K562 (cell line): ENCODE results near the gene DYNLT4. TPM values are rescaled to one million over a fixed set of nuclear protein-coding genes. Genes with fewer than 3 reads are reported as not detected.

Source experiments
- ATAC-seq: fragments of 200-7000 bp; cut with Tn5 transposase; 3 replicates; pipeline ENCODE4 v1.9.1; 2020; ENCODE audit warnings: moderate library complexity
- BruUV-seq: library from RNA; stranded (reverse); fragments of 400-500 nt; replicated peaks from 2 replicates; lab custom pipeline; 2021; lab: Mats Ljungman, UMichigan
- CTCF ChIA-PET: fragments of 300-600 bp; formaldehyde crosslinking; extraction: SDS; loops from one replicate; lab custom pipeline; 2021; ENCODE audit warnings: low intra/inter-chr PET ratio; lab: Yijun Ruan, JAX
- POLR2A ChIA-PET: fragments of 300-600, 350-650 bp; sonication (Branson Sonifier 250); formaldehyde crosslinking; extraction: SDS; loops from one replicate; lab custom pipeline; 2021; ENCODE audit warnings: antibody characterized with exemption, inconsistent platforms; lab: Yijun Ruan, JAX
- DNase-seq, 4 experiments: peaks; one replicate each; pipeline versions ENCODE4 v3.0.0 to v3.0.0-alpha.2; 2011 to 2018; ENCODE audit warnings: low spot score in 3 of 4, mixed read lengths in 3 of 4; ENCODE audit errors: extremely low read depth in 1 of 4
- FAIRE-seq: peaks from 2 replicates; lab custom pipeline; 2011; peaks lifted over from hg19 to GRCh38; lab: Jason Lieb, UNC
- H2AFZ ChIP-seq: 2 replicates; pipeline ENCODE4 v1.6.0; 2011; ENCODE audit warnings: low read depth, low read length, control low read depth, inconsistent platforms
- H3K27ac ChIP-seq: fragments of 200-600 bp; 3 replicates; pipeline ENCODE4 v1.8.0; 2011; ENCODE audit warnings: low read depth, mild to moderate bottlenecking, control low read depth, inconsistent platforms, low read length, moderate library complexity, mixed read lengths; ENCODE audit errors: extremely low read depth
- H3K27me3 ChIP-seq, 2 experiments: fragments of 300-600 bp in 1 of 2; 2 replicates in 1 of 2; 3 replicates in 1 of 2; pipeline versions ENCODE4 v1.6.0 to v1.8.0; 2011; ENCODE audit warnings: inconsistent platforms in 2 of 2, low read length in 2 of 2, mild to moderate bottlenecking in 1 of 2, mixed read lengths in 1 of 2, moderate library complexity in 1 of 2; ENCODE audit not compliant: control insufficient read depth in 2 of 2, insufficient read depth in 2 of 2
- H3K36me3 ChIP-seq: fragments of 300-600 bp; 3 replicates; pipeline ENCODE4 v1.8.0; 2011; ENCODE audit warnings: mild to moderate bottlenecking, low read length, inconsistent platforms; ENCODE audit not compliant: control insufficient read depth, insufficient read depth
- H3K4me1 ChIP-seq, 2 experiments: fragments of 200-600 bp in 1 of 2; replicated peaks in 1 of 2; 2 replicates in 1 of 2; 3 replicates in 1 of 2; pipeline versions ENCODE4 v1.5.1 to v1.8.0; 2011; ENCODE audit warnings: inconsistent platforms in 2 of 2, low read length in 2 of 2, mild to moderate bottlenecking in 1 of 2, mixed read lengths in 1 of 2, moderate library complexity in 1 of 2; ENCODE audit not compliant: control insufficient read depth in 2 of 2, insufficient read depth in 2 of 2
- H3K4me2 ChIP-seq: 2 replicates; pipeline ENCODE4 v1.6.1; 2011; ENCODE audit warnings: low read length, control low read depth, inconsistent platforms, mixed read lengths; ENCODE audit not compliant: insufficient read depth
- H3K4me3 ChIP-seq: fragments of 200-600 bp; sonication (generic), shearing (Covaris generic); 2 replicates; pipeline ENCODE4 v1.5.1; 2016; ENCODE audit warnings: control low read depth, inconsistent platforms
- H3K79me2 ChIP-seq: fragments of 200-600 bp; 3 replicates; pipeline ENCODE4 v1.8.0; 2011; ENCODE audit warnings: low read length, inconsistent platforms; ENCODE audit not compliant: control insufficient read depth, insufficient read depth
- H3K9ac ChIP-seq, 2 experiments: 2 replicates each; pipeline versions ENCODE4 v1.6.0 to v1.6.1; 2011; ENCODE audit warnings: low read depth in 2 of 2, low read length in 2 of 2, control low read depth in 1 of 2, inconsistent platforms in 1 of 2, mild to moderate bottlenecking in 1 of 2, mixed read lengths in 1 of 2; ENCODE audit not compliant: insufficient read depth in 1 of 2
- H3K9me1 ChIP-seq: one replicate; pipeline ENCODE4 v1.6.0; 2011; ENCODE audit warnings: inconsistent platforms, mild to moderate bottlenecking, low read length, moderate library complexity; ENCODE audit not compliant: control insufficient read depth, insufficient read depth
- H3K9me3 ChIP-seq: replicated peaks from 2 replicates; pipeline ENCODE4 v1.5.1; 2011; ENCODE audit warnings: low read depth, low read length, inconsistent platforms; ENCODE audit not compliant: control insufficient read depth, insufficient read depth
- H4K20me1 ChIP-seq: replicated peaks from 2 replicates; pipeline ENCODE4 v1.6.1; 2011; ENCODE audit warnings: low read length, inconsistent platforms, mixed read lengths; ENCODE audit not compliant: control insufficient read depth, insufficient read depth
- BCL6 ChIP-seq: fragments of 250-450 bp; sonication (Bioruptor Pico); IDR thresholded peaks from 2 replicates; pipeline ENCODE4 v1.4.0; 2020
- BHLHE40 ChIP-seq: IDR thresholded peaks from 2 replicates; pipeline ENCODE4 v1.6.1; 2011; ENCODE audit warnings: low read length, improper control_type of control experiment
- BRD4 ChIP-seq: fragments of 200-600 bp; sonication (generic); IDR thresholded peaks from 2 replicates; pipeline ENCODE4 v1.6.1; 2017; ENCODE audit warnings: inconsistent platforms
- CBX8 ChIP-seq: fragments of 200-600 bp; sonication (generic); IDR thresholded peaks from 2 replicates; pipeline ENCODE4 v1.6.1; 2012; ENCODE audit warnings: borderline replicate concordance, mixed run types, low read depth, mild to moderate bottlenecking, moderate library complexity, mixed read lengths, low read length, control low read depth, inconsistent platforms; ENCODE audit not compliant: poor library complexity, severe bottlenecking; ENCODE audit errors: extremely low read depth
- CTBP1 ChIP-seq: fragments of 450-650 bp; IDR thresholded peaks from 2 replicates; pipeline ENCODE4 v1.6.1; 2016; ENCODE audit warnings: borderline replicate concordance
- JUN ChIP-seq, 2 experiments: sonication (generic) in 1 of 2; formaldehyde crosslinking in 1 of 2; IDR thresholded peaks; 2 replicates each; pipeline versions ENCODE4 v1.6.1 to v1.8.0; 2012 to 2022; ENCODE audit warnings: borderline replicate concordance in 2 of 2, mild to moderate bottlenecking in 2 of 2, improper control_type of control experiment in 1 of 2, low read depth in 1 of 2, low read length in 1 of 2, missing genetic modification reagents in 1 of 2
- JUNB ChIP-seq: fragments of 450-650 bp; formaldehyde crosslinking; conservative IDR thresholded peaks from 2 replicates; pipeline ENCODE4 v1.4.0; 2020; ENCODE audit warnings: mild to moderate bottlenecking
- NFIC ChIP-seq: fragments of 450-650 bp; IDR thresholded peaks from 2 replicates; pipeline ENCODE4 v1.6.1; 2017; ENCODE audit warnings: mild to moderate bottlenecking, inconsistent platforms
- NR2C1 ChIP-seq, 2 experiments: fragments of 450-650 bp; IDR thresholded peaks; 2 replicates each; pipeline ENCODE4 v1.6.1; 2017; ENCODE audit warnings: mild to moderate bottlenecking in 2 of 2, antibody characterized with exemption in 1 of 2, inconsistent platforms in 1 of 2, missing compliant biosample characterization in 1 of 2, missing genetic modification characterization in 1 of 2
- RBM25 ChIP-seq: fragments of 200-400 bp; formaldehyde crosslinking; IDR thresholded peaks from 2 replicates; pipeline ENCODE4 v1.6.1; 2018; ENCODE audit warnings: low read length, low read depth, moderate library complexity; ENCODE audit not compliant: severe bottlenecking
- RFX1 ChIP-seq: fragments of 450-650 bp; IDR thresholded peaks from 2 replicates; pipeline ENCODE4 v1.6.1; 2016; ENCODE audit warnings: mild to moderate bottlenecking, moderate library complexity
- WHSC1 ChIP-seq: IDR thresholded peaks from one replicate; pipeline ENCODE4 v1.6.1; 2012; ENCODE audit warnings: low read length, control low read depth, inconsistent platforms
- WGBS: fragments of 100-300 bp; shearing (Covaris generic); methylation state at CpG from one replicate; pipeline ENCODE4 v1.1.6; 2016; ENCODE audit warnings: low coverage, mixed read lengths; ENCODE audit not compliant: insufficient coverage; ENCODE audit errors: missing lambda C conversion rate; 5-methylcytosine and 5-hydroxymethylcytosine counted together
- in situ Hi-C: fragments of 300-500 bp; cut with MboI; formaldehyde crosslinking; loops from 4 replicates; pipeline ENCODE4 v1.15.0; 2018; ENCODE audit warnings: inconsistent platforms, mixed read lengths
- intact Hi-C: fragments of 100-400 bp; cut with micrococcal nuclease; formaldehyde crosslinking; loops from 2 replicates; pipeline ENCODE4 v1.14.2; 2022
- polyA plus RNA-seq, 8 experiments: library from polyadenylated mRNA; depleted of rRNA in 4 of 8; stranded (reverse) in 5 of 8; unstranded in 3 of 8; fragments of >200 nt; fragmentation: Nextera tagmentation in 2 of 8; fragmentation: Illumina TruSeq in 1 of 8; extraction: Ambion mirVana in 2 of 8; extraction: Trizol in 1 of 8; gene quantifications; 2 replicates each; pipeline versions ENCODE4 v1.2.1 to v1.2.3, GENCODE V29; 2011 to 2014; ENCODE audit warnings: inconsistent platforms in 1 of 8, missing spikeins in 1 of 8
- total RNA-seq, 7 experiments: library from RNA; depleted of rRNA in 6 of 7; stranded (reverse); fragments of >200 nt in 6 of 7; fragmentation: Illumina TruSeq in 2 of 7; extraction: Trizol in 2 of 7; gene quantifications; 2 replicates each; pipeline versions ENCODE4 v1.2.1 to v1.2.3, GENCODE V29; 2011 to 2021; ENCODE audit warnings: low replicate concordance in 1 of 7
- TF ChIP-seq, protein P1 (sequence below), 2 experiments: fragments of 450-650 bp; formaldehyde crosslinking in 1 of 2; IDR thresholded peaks; 2 replicates each; pipeline versions ENCODE4 v1.4.0 to v1.6.1; 2014 to 2020; ENCODE audit warnings: mild to moderate bottlenecking in 2 of 2, borderline replicate concordance in 1 of 2, low read depth in 1 of 2

DYNLT4 gene
- total and polyA plus RNA-seq, 9 of the 15 experiments (the other 6 are each of a cell fraction or from before 2014, with no cell fraction given), result 0.29 to 0.73 TPM; not detected in 7

DNA sequence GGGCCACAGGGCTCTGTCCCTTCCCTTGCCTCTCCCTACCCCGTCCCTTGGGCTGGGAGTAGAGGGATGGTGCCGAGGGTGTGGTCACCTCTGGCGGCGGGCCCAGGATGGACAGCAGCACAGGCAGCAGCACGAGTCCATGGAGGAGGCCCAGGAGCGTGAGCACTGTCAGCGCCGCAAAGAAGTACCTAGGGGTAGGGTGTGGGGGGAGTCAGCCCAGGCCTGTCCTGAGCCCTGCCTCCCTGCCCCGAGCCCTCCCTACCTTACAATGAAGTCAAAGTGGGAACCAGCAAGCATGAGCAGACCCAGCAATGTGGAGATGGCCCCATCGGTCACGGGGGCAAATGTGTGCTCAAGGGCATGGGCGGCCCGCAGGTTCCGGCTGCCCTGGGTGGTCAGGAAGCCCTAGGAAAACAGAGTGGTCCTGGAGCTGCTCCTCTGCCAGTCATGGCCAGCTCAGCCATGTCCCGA lies 15.9 kb upstream of the DYNLT4 start:
- ChIA-PET CTCF (no interaction called here), POLR2A (interaction anchor here (1.5 to 9.2 kb wide), 6 partner anchors 9 to 517 kb away, joined by 4 to 594 read pairs (median 162); partner anchors contain the start of genes BTBD19, DYNLT4, MUTYH and PLK3)
- WGBS, result 61% methylated on average over 15 of the region's 15 CpGs
- Histone ChIP-seq H4K20me1 (no peaks in the 10 kb centered on the region), H3K4me3 (no peak overlapping the region), H3K36me3 (no peaks in the 10 kb centered on the region), H3K9ac (peak overlapping the region in 1 of 2 experiments; percentile 70; a peak in 2 of 4 replicates), H3K79me2 (no peaks in the 10 kb centered on the region), H3K9me3 (no peaks in the 10 kb centered on the region), H2AFZ (peak overlapping the region; percentile 47), H3K9me1 (no peaks in the 10 kb centered on the region), H3K27me3 (no peaks in the 10 kb centered on the region), H3K4me2 (peak overlapping the region; percentile 22; the same call in 1 of the 2 replicates), H3K27ac (no peak overlapping the region), H3K4me1 (peaks cover 13 to 49% of the 10 kb centered on the region in 2 experiments)
- DNase-seq (no peak), ATAC-seq (no peak), FAIRE-seq (no peak)
- intact Hi-C loops, result no loop called here
- BruUV-seq, result no TSS peak
- in situ Hi-C loops, result loop anchor here (5.0 kb wide), 1 partner anchor 91 kb away; the partner anchor contains the start of gene RNU5D-1
- TF ChIP-seq BRD4 (no peak), RBM25 (no peak), WHSC1 (no peak), JUN (IDR thresholded peaks at IDR 0.05; ENCODE audit: borderline replicate concordance, low read depth, low read length) (no peak), JUN (CRISPR knock-in tag; IDR thresholded peaks at IDR 0.05; ENCODE audit: borderline replicate concordance) (no peak), RFX1 (no peak), NFIC (peak; percentile 50), CTBP1 (peak; percentile 45; the same call in 1 of the 2 replicates), BCL6 (CRISPR knock-in tag) (no peak), CBX8 (no peak), JUNB (no peak), NR2C1 (IDR thresholded peaks at IDR 0.05) (no peak), NR2C1 (tag; IDR thresholded peaks at IDR 0.05) (no peak), BHLHE40 (peak; percentile 61; the same call in 1 of the 2 replicates)
- TF ChIP-seq, protein P1, sequence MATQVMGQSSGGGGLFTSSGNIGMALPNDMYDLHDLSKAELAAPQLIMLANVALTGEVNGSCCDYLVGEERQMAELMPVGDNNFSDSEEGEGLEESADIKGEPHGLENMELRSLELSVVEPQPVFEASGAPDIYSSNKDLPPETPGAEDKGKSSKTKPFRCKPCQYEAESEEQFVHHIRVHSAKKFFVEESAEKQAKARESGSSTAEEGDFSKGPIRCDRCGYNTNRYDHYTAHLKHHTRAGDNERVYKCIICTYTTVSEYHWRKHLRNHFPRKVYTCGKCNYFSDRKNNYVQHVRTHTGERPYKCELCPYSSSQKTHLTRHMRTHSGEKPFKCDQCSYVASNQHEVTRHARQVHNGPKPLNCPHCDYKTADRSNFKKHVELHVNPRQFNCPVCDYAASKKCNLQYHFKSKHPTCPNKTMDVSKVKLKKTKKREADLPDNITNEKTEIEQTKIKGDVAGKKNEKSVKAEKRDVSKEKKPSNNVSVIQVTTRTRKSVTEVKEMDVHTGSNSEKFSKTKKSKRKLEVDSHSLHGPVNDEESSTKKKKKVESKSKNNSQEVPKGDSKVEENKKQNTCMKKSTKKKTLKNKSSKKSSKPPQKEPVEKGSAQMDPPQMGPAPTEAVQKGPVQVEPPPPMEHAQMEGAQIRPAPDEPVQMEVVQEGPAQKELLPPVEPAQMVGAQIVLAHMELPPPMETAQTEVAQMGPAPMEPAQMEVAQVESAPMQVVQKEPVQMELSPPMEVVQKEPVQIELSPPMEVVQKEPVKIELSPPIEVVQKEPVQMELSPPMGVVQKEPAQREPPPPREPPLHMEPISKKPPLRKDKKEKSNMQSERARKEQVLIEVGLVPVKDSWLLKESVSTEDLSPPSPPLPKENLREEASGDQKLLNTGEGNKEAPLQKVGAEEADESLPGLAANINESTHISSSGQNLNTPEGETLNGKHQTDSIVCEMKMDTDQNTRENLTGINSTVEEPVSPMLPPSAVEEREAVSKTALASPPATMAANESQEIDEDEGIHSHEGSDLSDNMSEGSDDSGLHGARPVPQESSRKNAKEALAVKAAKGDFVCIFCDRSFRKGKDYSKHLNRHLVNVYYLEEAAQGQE (IDR thresholded peaks at IDR 0.05; ENCODE audit: borderline replicate concordance), result peak; percentile 20; the same call in 1 of the 2 replicates
- TF ChIP-seq, protein P1 (CRISPR knock-in tag; IDR thresholded peaks at IDR 0.05; ENCODE audit: low read depth), result no peak
